B cell (primary cell): ENCODE measurements around the gene NKX1-1. TPM values are rescaled to one million over a fixed set of nuclear protein-coding genes. Genes with fewer than 3 reads are reported as not detected.
A peak's percentile ranks its signal among the peaks of the same experiment; 100 is the strongest.

Source experiments
- ATAC-seq: fragments of 200-7000 bp; cut with Tn5 transposase; one replicate; pipeline ENCODE4 v1.10.0; 2021; ENCODE audit warnings: low read depth, mild to moderate bottlenecking, moderate number of reproducible peaks, moderate library complexity
- CTCF ChIA-PET: fragments of 350-600 bp; sonication (Branson Sonifier 250); formaldehyde crosslinking; loops from one replicate; lab custom pipeline; 2021; ENCODE audit warnings: antibody characterized with exemption, inconsistent platforms; lab: Charles Lee
- POLR2A ChIA-PET: fragments of 350-600 bp; sonication (Branson Sonifier 250); formaldehyde crosslinking; loops from one replicate; lab custom pipeline; 2021; ENCODE audit warnings: antibody characterized with exemption; lab: Charles Lee
- DNase-seq: peaks from one replicate; pipeline ENCODE4 v3.0.0; 2013
- H2AFZ ChIP-seq: 2 replicates; pipeline ENCODE4 v1.6.1; 2012; ENCODE audit warnings: mild to moderate bottlenecking, low read depth, low read length; ENCODE audit not compliant: insufficient read depth, poor library complexity, severe bottlenecking
- H3K27ac ChIP-seq, 2 donors: 1 replicate in 1 of 2; 2 replicates in 1 of 2; pipeline ENCODE4 v1.5.1; 2012 to 2013; ENCODE audit warnings: low read length in 2 of 2, mild to moderate bottlenecking in 2 of 2, moderate library complexity in 1 of 2
- H3K27me3 ChIP-seq, 4 experiments: fragments of 200-600 bp in 1 of 4; sonication (generic) in 1 of 4; replicated peaks in 1 of 4; 1 replicate in 2 of 4; 2 replicates in 2 of 4; pipeline versions ENCODE4 v1.6.1 to v1.7.0; 2013 to 2016; ENCODE audit warnings: low read length in 3 of 4, mild to moderate bottlenecking in 2 of 4, mixed read lengths in 1 of 4, moderate library complexity in 1 of 4; ENCODE audit not compliant: insufficient read depth in 4 of 4, control insufficient read depth in 3 of 4; ENCODE audit errors: control extremely low read depth in 1 of 4
- H3K36me3 ChIP-seq, 2 experiments: replicated peaks in 1 of 2; 1 replicate in 1 of 2; 2 replicates in 1 of 2; pipeline versions ENCODE4 v1.6.1 to v1.7.1; 2013; ENCODE audit warnings: low read length in 1 of 2; ENCODE audit not compliant: insufficient read depth in 2 of 2, control insufficient read depth in 1 of 2; ENCODE audit errors: control extremely low read depth in 1 of 2, extremely low read depth in 1 of 2
- H3K4me1 ChIP-seq, 2 donors: fragments of 200-600 bp in 1 of 2; sonication (generic) in 1 of 2; 1 replicate in 1 of 2; 2 replicates in 1 of 2; pipeline versions ENCODE4 v1.5.1 to v1.6.1; 2013 to 2017; ENCODE audit warnings: low read length in 2 of 2; ENCODE audit not compliant: control insufficient read depth in 2 of 2, insufficient read depth in 2 of 2
- H3K4me2 ChIP-seq: replicated peaks from 2 replicates; pipeline ENCODE3; 2012; ENCODE audit warnings: mild to moderate bottlenecking, low read depth, low read length; ENCODE audit not compliant: poor library complexity, severe bottlenecking
- H3K4me3 ChIP-seq, 5 experiments: fragments of 200-600 bp in 1 of 5; sonication (generic) in 1 of 5; 1 replicate in 3 of 5; 2 replicates in 2 of 5; pipeline versions ENCODE4 v1.5.1 to v1.7.0; 2011 to 2016; ENCODE audit warnings: low read length in 4 of 5, mild to moderate bottlenecking in 4 of 5, low read depth in 2 of 5, control low read depth in 1 of 5, moderate library complexity in 1 of 5; ENCODE audit not compliant: insufficient read depth in 1 of 5; ENCODE audit errors: control extremely low read depth in 1 of 5, extremely low read depth in 1 of 5
- H3K79me2 ChIP-seq: fragments of 200-600 bp; sonication (generic); one replicate; pipeline ENCODE4 v1.6.0; 2016; ENCODE audit warnings: low read length; ENCODE audit not compliant: control insufficient read depth, insufficient read depth
- H3K9ac ChIP-seq: fragments of 200-600 bp; sonication (generic); 2 replicates; pipeline ENCODE4 v1.6.1; 2017; ENCODE audit warnings: mild to moderate bottlenecking, low read length, moderate library complexity
- H3K9me3 ChIP-seq, 3 donors: one replicate each; pipeline versions ENCODE4 v1.6.1 to v1.7.1; 2013; ENCODE audit warnings: low read length in 2 of 3; ENCODE audit not compliant: control insufficient read depth in 2 of 3, insufficient read depth in 1 of 3; ENCODE audit errors: control extremely low read depth in 1 of 3
- H4K20me1 ChIP-seq: 2 replicates; pipeline ENCODE4 v1.6.0; 2012; ENCODE audit warnings: mild to moderate bottlenecking, low read length; ENCODE audit not compliant: insufficient read depth, control insufficient read depth, poor library complexity, severe bottlenecking
- H3K27ac Mint-ChIP-seq: one replicate; pipeline ENCODE4 v1.8.0; 2021; ENCODE audit warnings: mixed read lengths
- H3K27me3 Mint-ChIP-seq: one replicate; pipeline ENCODE4 v1.8.0; 2021; ENCODE audit warnings: mixed read lengths
- H3K4me1 Mint-ChIP-seq: one replicate; pipeline ENCODE4 v1.8.0; 2021; ENCODE audit warnings: mixed read lengths
- H3K4me3 Mint-ChIP-seq: one replicate; pipeline ENCODE4 v1.8.0; 2021; ENCODE audit warnings: mixed read lengths
- H3K9me3 Mint-ChIP-seq: one replicate; pipeline ENCODE4 v1.8.0; 2022; ENCODE audit warnings: mixed read lengths; ENCODE audit not compliant: insufficient read depth
- EZH2 ChIP-seq: IDR thresholded peaks from 2 replicates; pipeline ENCODE4 v1.6.1; 2012; ENCODE audit warnings: borderline replicate concordance, low read depth, mild to moderate bottlenecking, moderate library complexity, low read length; ENCODE audit not compliant: insufficient read depth, poor library complexity, severe bottlenecking
- WGBS: methylation state at CpG from one replicate; pipeline ENCODE4 v1.1.5; 2013; ENCODE audit warnings: missing lambda C conversion rate; ENCODE audit not compliant: insufficient coverage; 5-methylcytosine and 5-hydroxymethylcytosine counted together
- intact Hi-C: fragments of 100-400 bp; cut with micrococcal nuclease; formaldehyde crosslinking; loops from one replicate; pipeline ENCODE4 v1.10.0; 2022
- polyA plus RNA-seq: library from polyadenylated mRNA; depleted of rRNA; stranded (reverse); fragments of >200 nt; gene quantifications from 2 replicates; pipeline ENCODE4 v1.2.3, GENCODE V29; 2012
- total RNA-seq, 2 donors: library from RNA; stranded (reverse); fragments of 120-200 nt in 1 of 2; gene quantifications; 1 replicate in 1 of 2; 2 replicates in 1 of 2; pipeline versions ENCODE4 v1.2.3 to v1.2.4, GENCODE V29; 2013 to 2022
- TF ChIP-seq, protein P1 (sequence below): fragments of 200-600 bp; IDR thresholded peaks from one replicate; pipeline ENCODE4 v1.8.0; 2022; ENCODE audit warnings: antibody characterized with exemption, mild to moderate bottlenecking

NKX1-1 gene
- total and polyA plus RNA-seq, 2 donors (not counting 1 experiment from before 2014, with no cell fraction given) = not detected

DNA sequence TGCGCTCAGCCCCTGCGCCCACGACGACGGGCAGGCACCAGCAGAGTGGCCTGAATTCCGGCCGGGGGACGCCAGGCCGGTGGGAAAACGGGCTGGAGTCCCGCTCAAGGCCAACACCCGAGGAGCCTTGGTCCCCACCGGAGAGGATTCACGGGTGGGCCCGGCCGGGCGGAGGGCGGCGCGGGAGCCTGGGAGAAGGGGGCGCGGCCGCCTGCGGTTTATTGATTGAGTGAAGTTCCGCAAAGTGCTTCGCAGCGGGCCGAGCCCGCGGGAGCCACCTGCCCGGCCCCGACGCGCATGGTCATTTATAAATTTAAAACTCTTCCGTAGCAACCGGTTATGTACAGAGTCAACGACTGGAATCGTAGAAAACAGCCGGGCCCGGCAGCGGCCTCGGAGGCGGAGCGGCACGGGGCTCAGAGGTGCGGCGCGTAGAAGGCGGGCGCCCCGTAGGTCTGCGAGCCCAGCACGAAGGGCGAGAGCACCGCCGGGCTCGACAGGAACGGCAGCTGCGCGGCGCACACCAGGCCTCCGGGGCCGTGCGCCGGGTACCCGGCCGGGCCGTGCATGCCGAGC, 3.6 kb downstream of the NKX1-1 start:
- Histone ChIP-seq H2AFZ (no peak overlapping the region), H3K27me3 (peaks cover 0 to 60% (median 28%) of the 10 kb centered on the region in 4 experiments), H3K4me1 (peaks cover 16 to 35% of the 10 kb centered on the region in 2 donors), H3K9ac (no peak overlapping the region), H3K36me3 (no peaks in the 10 kb centered on the region), H4K20me1 (no peaks in the 10 kb centered on the region), H3K79me2 (no peaks in the 10 kb centered on the region), H3K9me3 (peaks cover 0 to 78% (median 4%) of the 10 kb centered on the region in 3 donors), H3K4me2 (peak overlapping the region; percentile 56), H3K4me3 (no peak overlapping the region), H3K27ac (no peak overlapping the region)
- ChIA-PET CTCF (no interaction called here), POLR2A (no interaction called here)
- Mint-ChIP-seq H3K4me3 (no peak overlapping the region), H3K9me3 (no peaks in the 10 kb centered on the region), H3K27me3 (peaks cover 20% of the 10 kb centered on the region), H3K27ac (no peak overlapping the region), H3K4me1 (peaks cover 3% of the 10 kb centered on the region)
- TF ChIP-seq EZH2 = no peak
- TF ChIP-seq, protein P1, sequence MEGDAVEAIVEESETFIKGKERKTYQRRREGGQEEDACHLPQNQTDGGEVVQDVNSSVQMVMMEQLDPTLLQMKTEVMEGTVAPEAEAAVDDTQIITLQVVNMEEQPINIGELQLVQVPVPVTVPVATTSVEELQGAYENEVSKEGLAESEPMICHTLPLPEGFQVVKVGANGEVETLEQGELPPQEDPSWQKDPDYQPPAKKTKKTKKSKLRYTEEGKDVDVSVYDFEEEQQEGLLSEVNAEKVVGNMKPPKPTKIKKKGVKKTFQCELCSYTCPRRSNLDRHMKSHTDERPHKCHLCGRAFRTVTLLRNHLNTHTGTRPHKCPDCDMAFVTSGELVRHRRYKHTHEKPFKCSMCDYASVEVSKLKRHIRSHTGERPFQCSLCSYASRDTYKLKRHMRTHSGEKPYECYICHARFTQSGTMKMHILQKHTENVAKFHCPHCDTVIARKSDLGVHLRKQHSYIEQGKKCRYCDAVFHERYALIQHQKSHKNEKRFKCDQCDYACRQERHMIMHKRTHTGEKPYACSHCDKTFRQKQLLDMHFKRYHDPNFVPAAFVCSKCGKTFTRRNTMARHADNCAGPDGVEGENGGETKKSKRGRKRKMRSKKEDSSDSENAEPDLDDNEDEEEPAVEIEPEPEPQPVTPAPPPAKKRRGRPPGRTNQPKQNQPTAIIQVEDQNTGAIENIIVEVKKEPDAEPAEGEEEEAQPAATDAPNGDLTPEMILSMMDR = no peak
- no peak for ATAC-seq
- 10% methylated on average over 67 of the region's 69 CpGs for WGBS
- intact Hi-C loops = no loop called here
- peak; percentile 31 for DNase-seq

DNA sequence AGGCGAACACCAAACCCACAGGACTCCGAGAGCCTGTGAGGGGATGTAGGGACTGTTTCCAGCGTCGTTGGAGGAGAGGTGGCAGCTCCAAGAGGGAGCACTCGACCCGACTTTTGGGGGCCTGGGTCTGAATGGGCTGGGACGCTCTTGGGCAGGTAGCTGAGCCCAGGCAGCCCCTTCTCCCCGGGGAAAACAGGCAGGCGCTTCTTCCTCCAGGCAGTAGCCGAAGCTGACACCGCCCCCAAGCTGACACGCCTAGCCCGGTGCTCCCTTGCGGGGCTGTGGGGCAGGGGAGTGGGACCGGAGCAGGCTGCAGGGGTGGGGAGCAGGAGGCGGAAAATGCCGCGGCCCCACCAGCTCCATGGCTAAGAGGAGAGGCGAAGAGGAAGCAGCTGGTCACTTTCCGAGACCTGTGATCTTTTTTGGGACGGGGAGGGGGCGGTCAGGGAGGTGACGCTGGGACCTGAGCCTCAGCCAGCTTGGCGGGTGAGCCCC, 4.2 kb downstream of the NKX1-1 start:
- Histone ChIP-seq H3K4me2 (peak overlapping the region; percentile 56), H3K9me3 (peaks cover 0 to 78% (median 7%) of the 10 kb centered on the region in 3 donors), H3K79me2 (no peaks in the 10 kb centered on the region), H3K36me3 (no peaks in the 10 kb centered on the region), H3K27ac (no peak overlapping the region), H3K4me1 (peaks cover 16 to 30% of the 10 kb centered on the region in 2 donors), H3K9ac (no peak overlapping the region), H4K20me1 (no peaks in the 10 kb centered on the region), H2AFZ (no peak overlapping the region), H3K27me3 (peaks cover 0 to 56% (median 26%) of the 10 kb centered on the region in 4 experiments), H3K4me3 (no peak overlapping the region)
- H3K4me1 Mint-ChIP-seq = peaks cover 3% of the 10 kb centered on the region
- H3K4me3 Mint-ChIP-seq = no peak overlapping the region
- WGBS = 13% methylated on average over 24 of the region's 24 CpGs
- no peak overlapping the region for H3K27ac Mint-ChIP-seq
- intact Hi-C loops = no loop called here
- H3K9me3 Mint-ChIP-seq = no peaks in the 10 kb centered on the region
- no peak for DNase-seq
- ChIA-PET CTCF (no interaction called here), POLR2A (no interaction called here)
- ATAC-seq = no peak
- TF ChIP-seq, protein P1 = no peak
- no peak for TF ChIP-seq EZH2
- peaks cover 16% of the 10 kb centered on the region for H3K27me3 Mint-ChIP-seq
